ENCODE results near the gene CBX5. TPM values are rescaled to one million over a fixed set of nuclear protein-coding genes. Genes with fewer than 3 reads are reported as not detected.

The CBX5 gene
- total and polyA plus RNA-seq, 7 donors, result 3.0 to 30.7 (median 18.6) TPM

- peaks cover 18 to 41% (median 28%) of the 10 kb centered on the region in 4 donors for H3K36me3 ChIP-seq
- no peaks in the 10 kb centered on the region for H3K9me3 ChIP-seq
- peak; percentile 100 for TF ChIP-seq POLR2AphosphoS5 (IDR thresholded peaks at IDR 0.05)
- no peak for TF ChIP-seq EP300 (IDR thresholded peaks at IDR 0.05)
- TF ChIP-seq POLR2A (IDR thresholded peaks at IDR 0.05), result peak; percentile 99
- H3K4me3 ChIP-seq, result peak within 1 kb of the TSS; percentile 68 to 81 (median 78)
- peak; percentile 99 for DNase-seq
- H3K27ac ChIP-seq, result peak within 1 kb of the TSS; percentile 84 to 96 (median 94)
- intact Hi-C loops (cut with DNase I), result loop anchor here (2.0 kb wide), 1 partner anchor 44 kb away; the partner anchor contains the start of gene COPZ1
- H3K4me1 ChIP-seq, result peaks cover 0 to 62% (median 61%) of the 10 kb centered on the region in 4 donors
- H3K27me3 ChIP-seq, result no peaks in the 10 kb centered on the region
- 0% methylated on average over 48 of the region's 48 CpGs for WGBS, 2 donors
Observed at GRCh38 chr12:54280468-54281260, 742 bp upstream of the CBX5 start, which contains the start of gene HNRNPA1. Gene HNRNPA1 (plus strand): TSS chr12:54280726. CDS start chr12:54280808, 82 bp downstream.

- intact Hi-C loops (cut with DNase I), result no loop called here
Observed at GRCh38 chr12:54279227-54279631, 693 bp downstream of the CBX5 start.

GRCh38 chr12:54277823-54278276 lies 2.1 kb downstream of the CBX5 start:
- H3K36me3 ChIP-seq, result peaks cover 7 to 25% (median 10%) of the 10 kb centered on the region in 4 donors
- H3K9me3 ChIP-seq, result no peaks in the 10 kb centered on the region
- peak overlapping the region; percentile 84 to 96 (median 94) for H3K27ac ChIP-seq
- WGBS, 2 donors, result 47 to 48% methylated on average over 5 of the region's 5 CpGs
- no peak for DNase-seq
- H3K27me3 ChIP-seq, result no peaks in the 10 kb centered on the region
- TF ChIP-seq CTCF (IDR thresholded peaks at IDR 0.05) (no peak), POLR2A (IDR thresholded peaks at IDR 0.05) (no peak), POLR2AphosphoS5 (IDR thresholded peaks at IDR 0.05) (no peak), EP300 (IDR thresholded peaks at IDR 0.05) (no peak)
- intact Hi-C loops (cut with DNase I), result no loop called here
- H3K4me3 ChIP-seq, result no peak overlapping the region
- H3K4me1 ChIP-seq, result peaks cover 0 to 37% (median 36%) of the 10 kb centered on the region in 4 donors

More at GRCh38 chr12:54279227-54279631, 693 bp downstream of the CBX5 start:
- H3K27ac ChIP-seq, result peak overlapping the region; percentile 84 to 96 (median 94)
- peaks cover 18 to 28% (median 22%) of the 10 kb centered on the region in 4 donors for H3K36me3 ChIP-seq
- H3K4me1 ChIP-seq, result peaks cover 0 to 51% (median 50%) of the 10 kb centered on the region in 4 donors
- H3K27me3 ChIP-seq, result no peaks in the 10 kb centered on the region
- no peak for DNase-seq
- H3K4me3 ChIP-seq, result peak overlapping the region; percentile 57 to 81 (median 72)
- no peaks in the 10 kb centered on the region for H3K9me3 ChIP-seq
- WGBS, 2 donors, result 0 to 1% methylated on average over 19 of the region's 19 CpGs
- TF ChIP-seq CTCF (IDR thresholded peaks at IDR 0.05), result no peak
- TF ChIP-seq POLR2A (IDR thresholded peaks at IDR 0.05), result no peak
- no peak for TF ChIP-seq POLR2AphosphoS5 (IDR thresholded peaks at IDR 0.05)
- no peak for TF ChIP-seq EP300 (IDR thresholded peaks at IDR 0.05)

- DNase-seq, result no peak
- Histone ChIP-seq H3K27ac (no peak overlapping the region), H3K4me1 (peaks cover 0 to 22% (median 21%) of the 10 kb centered on the region in 4 donors), H3K4me3 (no peak overlapping the region), H3K27me3 (no peaks in the 10 kb centered on the region), H3K9me3 (no peaks in the 10 kb centered on the region), H3K36me3 (peaks cover 0 to 13% (median 0%) of the 10 kb centered on the region in 4 donors)
- WGBS, 2 donors, result 87 to 88% methylated on average over 3 of the region's 3 CpGs
- intact Hi-C loops (cut with DNase I), result no loop called here
- TF ChIP-seq CTCF (IDR thresholded peaks at IDR 0.05) (no peak), POLR2A (IDR thresholded peaks at IDR 0.05) (no peak), POLR2AphosphoS5 (IDR thresholded peaks at IDR 0.05) (no peak), EP300 (IDR thresholded peaks at IDR 0.05) (no peak)
Observed at GRCh38 chr12:54276368-54276767, 3.6 kb downstream of the CBX5 start.

GRCh38 chr12:54273981-54274380 lies 5.9 kb downstream of the CBX5 start:
- DNase-seq, result no peak
- peaks cover 0 to 13% (median 0%) of the 10 kb centered on the region in 4 donors for H3K36me3 ChIP-seq
- no peak overlapping the region for H3K4me3 ChIP-seq
- H3K27ac ChIP-seq, result no peak overlapping the region
- peaks cover 0 to 20% (median 17%) of the 10 kb centered on the region in 4 donors for H3K4me1 ChIP-seq
- no peaks in the 10 kb centered on the region for H3K27me3 ChIP-seq
- TF ChIP-seq POLR2AphosphoS5 (IDR thresholded peaks at IDR 0.05), result no peak
- TF ChIP-seq EP300 (IDR thresholded peaks at IDR 0.05), result no peak
- no peak for TF ChIP-seq CTCF (IDR thresholded peaks at IDR 0.05)
- no peak for TF ChIP-seq POLR2A (IDR thresholded peaks at IDR 0.05)
- no peaks in the 10 kb centered on the region for H3K9me3 ChIP-seq
- intact Hi-C loops (cut with DNase I), result no loop called here
- WGBS, 2 donors, result 80 to 94% methylated on average over 2 of the region's 2 CpGs

All from sigmoid colon (tissue), 7 donors.